Ureter (tissue), 1 donor: ENCODE data around the gene CYTH1. TPM values are rescaled to one million over a fixed set of nuclear protein-coding genes. Genes with fewer than 3 reads are reported as not detected.

Source experiments
- DNase-seq: peaks from one replicate; pipeline ENCODE4 v3.0.0-alpha.2; 2020; ENCODE audit warnings: low spot score
- total RNA-seq: library from RNA; stranded (reverse); gene quantifications from one replicate; pipeline ENCODE4 v1.2.4, GENCODE V29; 2023
- donor health status: DM: yes; HTN: yes; CAD: no.

Gene CYTH1
- total RNA-seq, 1 donor from 2014 or later, result 55.6 TPM

DNA sequence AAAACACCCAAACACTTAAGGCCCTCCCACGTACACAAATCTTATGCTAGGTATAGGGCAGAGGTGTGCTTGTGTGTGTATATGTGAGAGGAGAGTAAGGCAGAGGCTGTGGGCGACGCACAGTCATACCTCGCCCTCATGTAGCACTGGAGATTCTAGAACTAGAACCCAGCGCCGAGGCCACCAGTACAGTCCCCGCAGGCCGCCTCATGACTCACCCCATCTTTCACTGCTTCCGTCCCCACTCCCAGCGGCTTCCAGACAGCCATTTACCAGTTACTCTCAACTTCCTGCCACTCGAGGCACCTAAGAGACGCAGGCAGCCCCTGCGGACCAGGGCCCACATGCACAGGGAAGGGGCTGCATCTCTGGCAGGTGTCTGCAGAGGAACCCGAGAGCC, 23.2 kb upstream of the CYTH1 start:
- DNase-seq, result no peak

GRCh38 chr17:78804777-78805176, 22.7 kb upstream of the CYTH1 start:
- DNase-seq, result no peak

GRCh38 chr17:78803186-78803845, 21.2 kb upstream of the CYTH1 start:
- DNase-seq, result no peak

- no peak for DNase-seq
Measured at GRCh38 chr17:78802459-78802858, 20.4 kb upstream of the CYTH1 start.

GRCh38 chr17:78802008-78802407, 19.9 kb upstream of the CYTH1 start:
- no peak for DNase-seq

GRCh38 chr17:78800132-78800931, 18.3 kb upstream of the CYTH1 start:
- no peak for DNase-seq

DNA sequence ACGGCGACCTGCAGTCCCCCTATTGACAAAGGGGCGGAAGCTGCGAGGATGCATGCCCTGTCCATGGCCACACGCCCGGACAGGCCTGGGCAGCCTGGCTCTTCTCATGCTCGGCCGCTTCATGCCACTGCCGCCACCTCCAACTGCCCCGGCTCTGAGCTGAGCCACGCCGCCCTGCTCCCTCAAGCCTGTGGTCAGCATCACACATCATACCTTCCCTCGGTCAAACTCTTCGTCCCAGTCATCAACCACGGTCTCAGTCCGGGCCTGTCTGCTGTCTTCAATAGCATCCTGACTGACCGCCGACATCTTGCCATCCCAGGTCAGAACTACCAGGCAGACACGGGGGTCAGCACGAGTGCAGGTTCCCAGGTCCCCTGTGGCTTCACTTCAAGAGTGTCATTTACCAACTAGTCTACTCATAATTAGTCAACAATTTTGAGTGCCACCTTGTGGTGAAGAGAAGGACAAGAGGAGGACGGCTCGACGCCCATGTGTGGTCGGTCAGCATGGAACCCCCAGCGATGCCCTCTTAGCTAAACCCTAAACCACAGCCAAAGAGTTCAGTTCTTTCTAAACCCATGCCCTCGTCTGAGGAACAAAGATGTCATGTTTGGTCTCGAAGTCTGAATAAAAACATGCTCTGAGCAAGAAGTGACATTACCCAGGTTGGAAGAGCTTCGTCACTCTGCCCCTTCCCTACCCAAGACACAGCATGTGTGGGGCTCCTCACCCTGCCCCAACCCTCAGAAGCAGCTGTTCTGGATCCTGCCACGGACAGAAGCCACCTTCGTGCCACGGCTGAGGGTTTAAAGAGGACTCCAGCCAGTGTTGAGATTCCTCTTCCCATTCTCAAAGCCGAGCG, 16.9 kb upstream of the CYTH1 start:
- DNase-seq, result no peak

DNA sequence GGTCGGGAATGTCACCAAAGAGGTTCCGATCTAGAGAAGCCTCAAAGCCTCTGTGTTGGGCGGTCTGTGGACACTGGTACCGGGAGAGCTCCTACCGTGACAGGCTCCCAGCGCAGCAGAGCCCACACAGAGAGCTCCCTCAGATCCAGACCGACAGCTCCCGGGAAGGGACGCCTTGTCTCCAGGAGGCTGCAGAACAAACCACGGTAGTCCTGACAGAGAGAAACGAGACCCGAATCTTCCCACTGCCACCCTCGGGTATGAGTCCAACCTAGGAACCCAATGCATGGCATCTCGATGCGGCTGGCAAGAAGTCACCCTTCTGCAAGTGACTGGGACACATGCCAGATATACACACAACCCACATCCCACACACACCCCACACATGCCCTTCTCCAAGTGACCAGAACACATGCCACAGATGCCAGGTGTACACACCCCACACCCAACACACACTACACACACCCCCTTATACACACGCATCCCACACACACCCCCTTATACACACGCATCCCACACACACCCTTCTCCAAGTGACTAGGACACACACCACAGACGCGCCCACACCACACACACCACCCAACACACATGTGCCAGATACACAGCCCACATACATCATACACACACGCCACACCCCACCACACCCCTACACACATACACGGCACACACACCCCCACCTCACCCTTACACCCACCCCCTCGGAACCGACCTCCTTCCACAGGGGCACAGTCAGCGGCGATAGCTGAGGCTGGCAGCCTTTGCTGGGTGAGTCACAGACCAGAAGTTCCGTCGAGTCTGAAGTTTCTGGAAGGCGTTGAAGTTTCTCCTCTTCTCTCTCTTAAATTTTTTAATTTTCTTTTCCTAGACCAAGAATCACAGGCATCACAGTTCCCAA, 15.9 kb upstream of the CYTH1 start:
- no peak for DNase-seq

- no peak for DNase-seq
Measured at GRCh38 chr17:78797213-78797612, 15.1 kb upstream of the CYTH1 start.

DNA sequence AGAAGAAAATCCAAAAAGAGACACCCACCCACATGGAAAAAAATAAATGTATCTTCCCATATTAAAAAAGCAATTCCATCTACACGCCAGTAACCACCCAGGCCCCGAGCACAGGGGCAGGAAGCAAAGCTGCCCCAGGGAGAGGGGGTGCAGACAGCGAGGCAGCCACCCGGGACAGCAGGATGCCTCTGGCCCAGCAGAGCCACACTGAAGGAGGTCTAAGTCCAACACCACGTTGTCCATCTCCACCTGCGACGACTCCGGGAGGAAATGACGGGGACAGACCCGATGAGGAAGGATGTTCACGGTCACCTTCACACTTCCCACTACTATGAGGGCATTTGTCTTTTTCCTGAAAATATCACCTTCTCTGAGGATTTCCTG, 14.4 kb upstream of the CYTH1 start:
- DNase-seq, result no peak

GRCh38 chr17:78795861-78796516, 13.9 kb upstream of the CYTH1 start:
- no peak for DNase-seq

DNA sequence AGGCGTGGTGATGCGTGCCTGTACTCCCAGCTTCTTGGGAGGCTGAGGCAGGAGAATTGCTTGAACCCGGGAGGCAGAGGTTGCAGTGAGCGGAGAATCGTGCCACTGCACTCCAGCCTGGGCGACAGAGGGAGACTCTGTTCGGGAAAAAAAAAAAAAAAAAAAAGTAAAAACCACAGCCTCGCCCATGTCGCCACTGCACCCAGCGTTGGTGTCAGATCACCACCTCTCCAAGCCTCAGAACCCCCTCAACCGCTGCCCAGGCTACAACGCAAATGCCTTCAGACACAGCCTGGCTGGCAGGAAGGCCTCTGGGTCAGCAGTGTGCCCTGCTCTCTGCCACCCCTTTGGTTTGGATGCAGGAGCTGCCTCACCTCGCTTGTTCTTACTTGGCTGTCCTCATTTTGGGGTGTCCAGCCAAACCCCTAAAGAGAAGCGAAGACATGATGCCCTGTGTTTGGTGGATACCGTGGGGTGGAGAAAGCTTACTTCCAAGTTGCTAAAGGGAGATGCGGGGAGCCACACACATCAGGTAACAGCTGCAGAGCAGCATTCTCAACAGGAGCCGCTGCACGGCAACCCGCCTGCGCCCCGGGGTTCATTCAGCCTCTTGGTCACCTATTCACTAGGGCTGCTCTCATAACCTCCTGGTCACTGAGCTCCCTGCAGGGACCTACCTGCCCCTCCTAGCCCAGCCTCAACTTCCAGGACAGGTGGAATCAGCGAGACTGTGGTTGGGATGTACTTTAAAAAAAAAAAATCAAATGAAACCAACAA, 13.0 kb upstream of the CYTH1 start:
- DNase-seq, result no peak

DNA sequence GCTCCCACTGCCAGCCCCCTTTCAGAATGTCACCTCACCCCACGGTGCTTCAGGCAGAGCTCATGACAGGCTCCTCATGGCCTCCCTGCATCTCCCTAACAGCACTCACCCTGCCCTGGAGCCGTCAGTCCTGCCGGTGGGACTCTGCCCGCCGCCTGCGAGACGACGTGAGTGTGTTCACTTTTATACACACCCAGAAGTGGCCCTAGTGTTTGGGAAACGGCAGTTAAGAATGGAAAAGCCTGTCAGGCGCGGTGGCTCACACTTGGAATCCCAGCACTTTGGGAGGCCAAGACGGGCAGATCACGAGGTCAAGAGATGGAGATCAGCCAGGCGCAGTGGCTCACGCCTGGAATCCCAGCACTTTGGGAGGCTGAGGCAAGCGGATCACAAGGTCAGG, 12.3 kb upstream of the CYTH1 start:
- DNase-seq, result no peak

DNA sequence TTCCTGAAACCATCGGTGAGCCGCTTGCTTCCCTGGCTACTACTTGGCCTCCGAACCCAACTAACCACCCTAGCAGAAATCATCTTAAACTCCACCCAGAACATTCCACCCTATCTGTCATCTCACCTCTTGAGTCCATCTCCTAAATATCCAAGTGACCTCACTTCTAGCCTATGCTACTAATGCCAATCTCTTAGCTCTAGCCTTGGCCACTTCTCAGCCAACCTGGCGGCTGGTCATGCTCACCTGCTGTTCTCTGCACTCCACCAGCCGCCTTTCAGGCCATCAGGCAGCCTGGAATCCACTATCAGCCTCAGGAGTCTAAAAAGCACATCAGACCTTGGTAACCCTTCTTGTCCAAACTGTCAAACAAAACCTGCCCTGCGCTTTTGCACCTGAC, 11.9 kb upstream of the CYTH1 start:
- no peak for DNase-seq

DNA sequence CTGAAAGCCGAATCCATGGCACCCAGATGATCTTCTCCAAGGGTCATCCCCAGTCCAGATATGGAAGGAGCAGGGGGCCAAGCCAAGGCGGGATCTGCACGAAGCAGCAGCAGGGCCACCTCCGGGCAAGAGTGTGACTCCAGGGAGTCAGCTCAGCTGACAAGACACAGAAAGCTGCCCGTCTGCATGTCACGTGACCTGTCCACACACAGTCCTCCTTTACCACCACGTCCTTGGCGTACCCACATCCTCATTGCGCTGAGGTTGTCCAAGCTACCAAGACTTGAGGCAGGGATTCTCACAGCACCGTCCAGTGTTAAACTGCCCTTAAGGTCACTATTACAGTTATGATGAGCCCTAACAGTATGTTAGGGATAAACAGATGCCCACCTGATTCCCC, 11.3 kb upstream of the CYTH1 start:
- DNase-seq, result no peak

DNA sequence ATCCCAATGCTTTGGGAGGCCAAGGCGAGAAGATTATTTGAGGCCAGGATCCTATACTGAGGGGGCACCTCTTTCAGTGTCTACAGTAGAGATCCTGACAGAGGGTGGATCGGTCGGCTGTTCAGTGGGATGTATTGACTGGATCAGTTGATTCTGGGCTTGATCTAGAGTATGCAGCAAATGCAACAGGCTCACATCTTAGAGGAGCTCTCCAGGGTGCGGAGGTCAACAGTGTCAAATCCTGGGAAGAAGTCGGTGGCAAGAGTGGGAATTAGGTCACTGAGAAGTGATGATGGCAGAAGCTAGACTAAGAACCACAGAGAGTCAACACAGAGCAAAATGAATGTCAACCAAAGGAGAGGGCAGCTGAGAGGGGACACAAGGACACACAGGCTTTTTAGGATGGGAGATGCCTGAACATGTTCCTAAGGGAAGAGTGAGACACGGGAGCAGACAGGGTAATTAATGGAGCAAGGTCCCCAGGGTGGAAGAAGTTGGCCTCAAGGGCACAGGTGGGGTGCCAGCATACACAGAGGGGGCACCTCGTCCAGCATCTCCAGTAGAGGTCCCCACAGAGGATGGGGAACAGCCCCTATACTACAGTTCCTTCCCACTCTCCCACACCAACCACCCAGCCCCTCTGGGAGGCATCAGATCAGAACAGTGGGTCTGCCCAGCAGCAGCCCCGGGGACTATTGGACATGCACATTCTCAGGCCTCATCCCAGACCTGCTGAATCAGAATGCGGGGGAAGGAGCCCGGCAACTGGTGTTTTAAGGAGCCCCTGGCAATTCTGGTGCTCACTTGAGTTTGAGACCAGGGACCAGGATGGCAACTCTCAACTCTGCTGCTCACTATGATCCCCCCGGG, 10.0 kb upstream of the CYTH1 start:
- no peak for DNase-seq

- DNase-seq, result no peak
Measured at GRCh38 chr17:78790552-78790951, 8.5 kb upstream of the CYTH1 start.

- no peak for DNase-seq
Measured at GRCh38 chr17:78789663-78790181, 7.6 kb upstream of the CYTH1 start.

DNA sequence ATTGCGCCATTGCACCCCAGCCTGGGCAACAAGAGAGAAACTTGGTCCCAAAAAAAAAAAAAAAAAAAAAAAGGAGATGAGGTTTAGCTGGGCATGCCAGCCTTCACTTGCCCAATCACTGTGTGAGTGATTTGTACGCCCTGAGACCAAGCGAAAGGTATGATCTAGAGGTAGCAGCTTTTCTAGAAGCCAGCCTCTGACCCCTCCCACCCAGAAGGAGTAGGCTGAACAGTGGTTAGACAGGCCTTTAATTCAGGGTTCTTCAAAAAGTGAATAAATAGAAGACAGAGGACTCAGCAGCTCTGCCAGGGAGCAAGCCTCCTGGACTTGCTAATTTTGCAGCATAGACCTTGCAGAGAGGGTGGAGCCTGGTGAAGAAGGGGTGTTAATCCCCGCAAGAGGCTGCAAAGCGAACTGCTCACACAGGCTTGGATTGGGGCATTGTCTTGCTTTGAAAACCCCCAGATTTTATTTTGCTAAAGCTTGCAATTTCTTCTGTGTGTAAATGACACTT, 7.1 kb upstream of the CYTH1 start:
- no peak for DNase-seq
